DMS79 treated with DMSO at 0.1 percent for 48 hours (cell line): Measurements from ENCODE around the gene ZFP36L1.

Experiments
- DNase-seq: peaks from one replicate; lab custom pipeline; 2025; lab: John Stamatoyannopoulos, UW

ZFP36L1 gene

DNA sequence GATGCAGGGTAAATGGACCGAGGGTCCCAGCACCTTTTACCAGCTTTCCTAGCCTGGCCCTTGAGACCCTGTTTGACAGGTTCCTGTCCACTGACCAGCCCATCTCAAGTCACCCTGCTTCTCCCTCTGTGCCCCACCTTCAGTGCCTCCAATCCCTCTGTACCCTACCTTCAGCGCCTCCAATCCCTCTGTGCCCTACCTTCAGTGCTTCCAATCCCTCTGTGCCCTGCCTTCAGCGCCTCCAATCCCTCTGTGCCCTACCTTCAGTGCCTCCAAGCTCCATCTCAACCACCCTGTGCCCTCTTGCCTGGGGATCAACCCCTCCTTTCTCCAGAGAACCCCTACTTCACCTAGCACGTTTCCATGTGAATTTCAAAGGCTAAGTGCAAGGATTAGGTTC lies 54.3 kb downstream of the ZFP36L1 start:
- DNase-seq: no peak
